ENCODE results near the gene PRR20E. TPM values are rescaled to one million over a fixed set of nuclear protein-coding genes. Genes with fewer than 3 reads are reported as not detected.
"Not testable (repeated sequence)": the region's sequence is repeated elsewhere in the genome, so short reads cannot be mapped to it uniquely, and the experiment has no call there.

The PRR20E gene
- polyA plus RNA-seq, 3 donors, result not detected

DNA sequence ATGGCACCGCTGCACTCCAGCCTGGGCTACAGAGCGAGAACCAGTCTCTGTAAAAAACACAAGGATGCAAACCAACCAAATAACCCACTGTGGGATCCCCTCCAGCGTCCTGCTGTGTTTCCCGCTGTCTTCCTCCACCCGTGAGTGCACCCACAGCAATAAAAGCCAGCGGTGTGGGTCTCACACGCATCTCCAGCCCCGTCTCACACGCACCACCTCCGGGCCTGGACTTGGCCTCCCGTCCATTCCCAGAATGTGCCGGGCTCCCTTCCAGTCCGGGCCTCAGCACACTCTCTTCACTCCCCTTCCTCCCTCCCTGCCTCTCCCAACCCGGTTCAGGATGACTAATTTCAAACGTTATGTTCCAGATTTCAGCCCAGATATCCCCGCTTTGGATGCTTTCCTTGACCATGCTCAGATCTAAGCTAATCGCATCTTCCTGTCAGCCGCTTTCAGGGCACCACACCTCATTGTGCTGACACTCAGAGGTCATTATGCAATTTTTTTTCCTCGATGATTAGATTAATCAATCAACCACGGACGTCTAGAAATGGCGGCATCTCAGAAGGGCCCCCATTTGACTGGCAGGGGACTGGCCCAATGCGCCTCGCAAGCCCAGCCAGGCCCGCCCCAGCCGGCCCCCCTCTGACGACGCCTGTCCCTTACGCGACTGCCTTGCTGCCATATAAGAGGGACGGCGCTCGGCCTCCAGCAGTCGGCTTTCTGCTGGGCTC is 26.6 kb upstream of the PRR20E start, which contains the start of gene PRR20A:
TSS of gene PRR20A (plus strand) at position 684 of the 734 bp plus-strand sequence. CDS start 387 bp downstream, outside the sequence.
- H3K36me3 ChIP-seq (replicated peaks in 1 of 2; ENCODE audit: control insufficient read depth in 1 of 2, insufficient read depth in 2 of 2, low read length in 2 of 2); H3K9me3 Mint-ChIP-seq; H2AFZ ChIP-seq (ENCODE audit: insufficient read depth, low read depth, low read length, poor library complexity, severe bottlenecking); H3K4me2 ChIP-seq (replicated peaks; ENCODE audit: extremely low read depth, low read length, poor library complexity, severe bottlenecking); DNase-seq; H3K9me3 ChIP-seq (replicated peaks in 1 of 2; ENCODE audit: control insufficient read depth in 1 of 2, insufficient read depth in 1 of 2, low read length in 2 of 2); H3K27ac Mint-ChIP-seq; H3K27ac ChIP-seq (ENCODE audit: low read depth in 1 of 2, low read length in 2 of 2); H3K4me3 Mint-ChIP-seq; H3K4me1 Mint-ChIP-seq; H3K27me3 Mint-ChIP-seq (ENCODE audit: low read depth in 3 of 3); H3K79me2 ChIP-seq (ENCODE audit: insufficient read depth, low read length); H3K27me3 ChIP-seq (ENCODE audit: control insufficient read depth in 2 of 2, insufficient read depth in 2 of 2, low read length in 2 of 2); H3K4me1 ChIP-seq (ENCODE audit: control insufficient read depth in 1 of 2, insufficient read depth in 2 of 2, low read length in 2 of 2); H3K4me3 ChIP-seq (replicated peaks in 1 of 3; ENCODE audit: low read depth in 2 of 3, low read length in 3 of 3); H3K36me3 Mint-ChIP-seq; H4K20me1 ChIP-seq (ENCODE audit: insufficient read depth, low read length); H3K9ac ChIP-seq (ENCODE audit: insufficient read depth, low read length, poor library complexity, severe bottlenecking); intact Hi-C loops (cut with micrococcal nuclease): not testable (repeated sequence)
- 97% methylated on average over 9 of the region's 34 CpGs for WGBS (ENCODE audit: insufficient coverage)

DNA sequence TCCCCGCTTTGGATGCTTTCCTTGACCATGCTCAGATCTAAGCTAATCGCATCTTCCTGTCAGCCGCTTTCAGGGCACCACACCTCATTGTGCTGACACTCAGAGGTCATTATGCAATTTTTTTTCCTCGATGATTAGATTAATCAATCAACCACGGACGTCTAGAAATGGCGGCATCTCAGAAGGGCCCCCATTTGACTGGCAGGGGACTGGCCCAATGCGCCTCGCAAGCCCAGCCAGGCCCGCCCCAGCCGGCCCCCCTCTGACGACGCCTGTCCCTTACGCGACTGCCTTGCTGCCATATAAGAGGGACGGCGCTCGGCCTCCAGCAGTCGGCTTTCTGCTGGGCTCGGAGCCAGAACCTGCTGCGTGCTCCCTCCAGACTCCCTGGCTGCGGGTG is 19.8 kb upstream of the PRR20E start, which contains the start of gene PRR20B:
TSS of gene PRR20B (plus strand) at position 301 of the 400 bp plus-strand sequence. CDS start 387 bp downstream, outside the sequence.
- not testable (repeated sequence) for H3K9me3 Mint-ChIP-seq, H3K4me1 Mint-ChIP-seq
- no CpG with 5 or more reads among the region's 22 CpGs for WGBS (ENCODE audit: insufficient coverage)

DNA sequence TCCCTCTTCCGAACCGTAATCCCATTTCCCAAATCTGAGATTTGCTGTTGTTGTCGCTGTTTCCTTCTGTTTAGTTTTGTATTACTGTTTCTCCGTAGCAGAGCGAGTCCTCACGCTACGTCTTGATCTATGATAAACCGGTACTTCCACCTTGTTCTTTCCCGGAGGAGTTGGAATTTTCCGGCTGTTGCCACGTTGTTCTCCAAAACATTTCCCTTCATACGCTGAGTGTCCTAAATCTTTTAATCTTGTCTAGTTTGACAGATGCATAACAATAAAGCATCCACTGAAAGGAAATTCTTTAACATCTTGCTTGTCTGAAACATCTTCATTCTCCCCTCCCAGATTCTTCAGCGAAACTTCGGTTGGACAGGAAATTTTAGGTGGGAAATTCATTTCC is 18.9 kb upstream of the PRR20E start:
- H3K9me3 Mint-ChIP-seq; DNase-seq; H3K27ac ChIP-seq (ENCODE audit: low read depth in 1 of 2, low read length in 2 of 2); H3K36me3 Mint-ChIP-seq; H3K27ac Mint-ChIP-seq; H3K27me3 Mint-ChIP-seq (ENCODE audit: low read depth in 3 of 3); H3K4me1 Mint-ChIP-seq; H4K20me1 ChIP-seq (ENCODE audit: insufficient read depth, low read length); H3K9ac ChIP-seq (ENCODE audit: insufficient read depth, low read length, poor library complexity, severe bottlenecking); H3K4me2 ChIP-seq (replicated peaks; ENCODE audit: extremely low read depth, low read length, poor library complexity, severe bottlenecking); H3K4me1 ChIP-seq (ENCODE audit: control insufficient read depth in 1 of 2, insufficient read depth in 2 of 2, low read length in 2 of 2); intact Hi-C loops (cut with micrococcal nuclease); H3K79me2 ChIP-seq (ENCODE audit: insufficient read depth, low read length); H3K27me3 ChIP-seq (ENCODE audit: control insufficient read depth in 2 of 2, insufficient read depth in 2 of 2, low read length in 2 of 2); H3K4me3 ChIP-seq (replicated peaks in 1 of 3; ENCODE audit: low read depth in 2 of 3, low read length in 3 of 3); H2AFZ ChIP-seq (ENCODE audit: insufficient read depth, low read depth, low read length, poor library complexity, severe bottlenecking); H3K36me3 ChIP-seq (replicated peaks in 1 of 2; ENCODE audit: control insufficient read depth in 1 of 2, insufficient read depth in 2 of 2, low read length in 2 of 2); H3K9me3 ChIP-seq (replicated peaks in 1 of 2; ENCODE audit: control insufficient read depth in 1 of 2, insufficient read depth in 1 of 2, low read length in 2 of 2); H3K4me3 Mint-ChIP-seq: not testable (repeated sequence)
- 95% methylated on average over 4 of the region's 14 CpGs for WGBS (ENCODE audit: insufficient coverage)

More for the DNA sequence above, 19.8 kb upstream of the PRR20E start, which contains the start of gene PRR20B:
- H3K27me3 Mint-ChIP-seq (ENCODE audit: low read depth in 3 of 3); H3K27ac ChIP-seq (ENCODE audit: low read depth in 1 of 2, low read length in 2 of 2); H3K9ac ChIP-seq (ENCODE audit: insufficient read depth, low read length, poor library complexity, severe bottlenecking); H4K20me1 ChIP-seq (ENCODE audit: insufficient read depth, low read length); H3K36me3 ChIP-seq (replicated peaks in 1 of 2; ENCODE audit: control insufficient read depth in 1 of 2, insufficient read depth in 2 of 2, low read length in 2 of 2); DNase-seq; H3K27me3 ChIP-seq (ENCODE audit: control insufficient read depth in 2 of 2, insufficient read depth in 2 of 2, low read length in 2 of 2); H3K27ac Mint-ChIP-seq; H3K4me2 ChIP-seq (replicated peaks; ENCODE audit: extremely low read depth, low read length, poor library complexity, severe bottlenecking); intact Hi-C loops (cut with micrococcal nuclease); H3K4me3 ChIP-seq (replicated peaks in 1 of 3; ENCODE audit: low read depth in 2 of 3, low read length in 3 of 3); H3K79me2 ChIP-seq (ENCODE audit: insufficient read depth, low read length); H3K4me3 Mint-ChIP-seq; H2AFZ ChIP-seq (ENCODE audit: insufficient read depth, low read depth, low read length, poor library complexity, severe bottlenecking); H3K36me3 Mint-ChIP-seq; H3K4me1 ChIP-seq (ENCODE audit: control insufficient read depth in 1 of 2, insufficient read depth in 2 of 2, low read length in 2 of 2); H3K9me3 ChIP-seq (replicated peaks in 1 of 2; ENCODE audit: control insufficient read depth in 1 of 2, insufficient read depth in 1 of 2, low read length in 2 of 2): not testable (repeated sequence)

DNA sequence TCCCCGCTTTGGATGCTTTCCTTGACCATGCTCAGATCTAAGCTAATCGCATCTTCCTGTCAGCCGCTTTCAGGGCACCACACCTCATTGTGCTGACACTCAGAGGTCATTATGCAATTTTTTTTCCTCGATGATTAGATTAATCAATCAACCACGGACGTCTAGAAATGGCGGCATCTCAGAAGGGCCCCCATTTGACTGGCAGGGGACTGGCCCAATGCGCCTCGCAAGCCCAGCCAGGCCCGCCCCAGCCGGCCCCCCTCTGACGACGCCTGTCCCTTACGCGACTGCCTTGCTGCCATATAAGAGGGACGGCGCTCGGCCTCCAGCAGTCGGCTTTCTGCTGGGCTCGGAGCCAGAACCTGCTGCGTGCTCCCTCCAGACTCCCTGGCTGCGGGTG is 13.2 kb upstream of the PRR20E start, which contains the start of gene PRR20C:
TSS of gene PRR20C (plus strand) at position 301 of the 400 bp plus-strand sequence. CDS start 387 bp downstream, outside the sequence.
- H3K36me3 ChIP-seq (replicated peaks in 1 of 2; ENCODE audit: control insufficient read depth in 1 of 2, insufficient read depth in 2 of 2, low read length in 2 of 2); H3K4me1 ChIP-seq (ENCODE audit: control insufficient read depth in 1 of 2, insufficient read depth in 2 of 2, low read length in 2 of 2); DNase-seq; H3K9ac ChIP-seq (ENCODE audit: insufficient read depth, low read length, poor library complexity, severe bottlenecking); H3K4me3 ChIP-seq (replicated peaks in 1 of 3; ENCODE audit: low read depth in 2 of 3, low read length in 3 of 3); H3K27ac ChIP-seq (ENCODE audit: low read depth in 1 of 2, low read length in 2 of 2); H3K27me3 ChIP-seq (ENCODE audit: control insufficient read depth in 2 of 2, insufficient read depth in 2 of 2, low read length in 2 of 2); intact Hi-C loops (cut with micrococcal nuclease); H2AFZ ChIP-seq (ENCODE audit: insufficient read depth, low read depth, low read length, poor library complexity, severe bottlenecking); H3K79me2 ChIP-seq (ENCODE audit: insufficient read depth, low read length); H3K9me3 ChIP-seq (replicated peaks in 1 of 2; ENCODE audit: control insufficient read depth in 1 of 2, insufficient read depth in 1 of 2, low read length in 2 of 2); H4K20me1 ChIP-seq (ENCODE audit: insufficient read depth, low read length); H3K27ac Mint-ChIP-seq; H3K4me2 ChIP-seq (replicated peaks; ENCODE audit: extremely low read depth, low read length, poor library complexity, severe bottlenecking); H3K27me3 Mint-ChIP-seq (ENCODE audit: low read depth in 3 of 3); H3K4me3 Mint-ChIP-seq; H3K9me3 Mint-ChIP-seq; H3K4me1 Mint-ChIP-seq; H3K36me3 Mint-ChIP-seq: not testable (repeated sequence)
- WGBS (ENCODE audit: insufficient coverage), result no CpG with 5 or more reads among the region's 22 CpGs

Data from CD14-positive monocyte (primary cell).